Parathyroid adenoma (tissue), 2 donors: ENCODE data around the gene SLC5A5.

Experiments
- H2AFZ ChIP-seq: fragments of 300-600 bp; sonication (generic); one replicate; pipeline ENCODE4 v1.7.0; 2017; ENCODE audit warnings: antibody characterized with exemption, mild to moderate bottlenecking
- H3K27ac ChIP-seq: fragments of 300-600 bp; sonication (generic); one replicate; pipeline ENCODE4 v1.7.0; 2017
- H3K27me3 ChIP-seq: fragments of 300-600 bp; sonication (generic); one replicate; pipeline ENCODE4 v1.7.0; 2017; ENCODE audit warnings: low read length; ENCODE audit not compliant: control insufficient read depth, insufficient read depth
- H3K36me3 ChIP-seq: fragments of 300-600 bp; sonication (generic); one replicate; pipeline ENCODE4 v1.7.0; 2017; ENCODE audit warnings: low read length; ENCODE audit not compliant: control insufficient read depth, insufficient read depth
- H3K4me1 ChIP-seq: fragments of 300-600 bp; sonication (generic); one replicate; pipeline ENCODE4 v1.7.0; 2017; ENCODE audit warnings: control low read depth
- H3K4me2 ChIP-seq: fragments of 300-600 bp; sonication (generic); one replicate; pipeline ENCODE4 v1.7.0; 2017; ENCODE audit warnings: low read length
- H3K4me3 ChIP-seq: fragments of 300-600 bp; sonication (generic); one replicate; pipeline ENCODE4 v1.7.0; 2017; ENCODE audit warnings: low read depth, low read length
- H3K79me2 ChIP-seq: fragments of 300-600 bp; sonication (generic); one replicate; pipeline ENCODE4 v1.7.0; 2017; ENCODE audit warnings: control low read depth
- H3K9ac ChIP-seq: fragments of 300-600 bp; sonication (generic); one replicate; pipeline ENCODE4 v1.7.0; 2017; ENCODE audit warnings: mild to moderate bottlenecking
- H3K9me3 ChIP-seq: fragments of 300-600 bp; sonication (generic); one replicate; pipeline ENCODE4 v1.7.0; 2017; ENCODE audit warnings: low read length; ENCODE audit not compliant: control insufficient read depth
- TF ChIP-seq, protein P1 (sequence below): fragments of 300-600 bp; sonication (generic); IDR thresholded peaks from one replicate; pipeline ENCODE4 v1.7.0; 2017; ENCODE audit warnings: antibody characterized with exemption, mild to moderate bottlenecking
- donor health status: primary hyperparathyroidism.

The SLC5A5 gene

DNA sequence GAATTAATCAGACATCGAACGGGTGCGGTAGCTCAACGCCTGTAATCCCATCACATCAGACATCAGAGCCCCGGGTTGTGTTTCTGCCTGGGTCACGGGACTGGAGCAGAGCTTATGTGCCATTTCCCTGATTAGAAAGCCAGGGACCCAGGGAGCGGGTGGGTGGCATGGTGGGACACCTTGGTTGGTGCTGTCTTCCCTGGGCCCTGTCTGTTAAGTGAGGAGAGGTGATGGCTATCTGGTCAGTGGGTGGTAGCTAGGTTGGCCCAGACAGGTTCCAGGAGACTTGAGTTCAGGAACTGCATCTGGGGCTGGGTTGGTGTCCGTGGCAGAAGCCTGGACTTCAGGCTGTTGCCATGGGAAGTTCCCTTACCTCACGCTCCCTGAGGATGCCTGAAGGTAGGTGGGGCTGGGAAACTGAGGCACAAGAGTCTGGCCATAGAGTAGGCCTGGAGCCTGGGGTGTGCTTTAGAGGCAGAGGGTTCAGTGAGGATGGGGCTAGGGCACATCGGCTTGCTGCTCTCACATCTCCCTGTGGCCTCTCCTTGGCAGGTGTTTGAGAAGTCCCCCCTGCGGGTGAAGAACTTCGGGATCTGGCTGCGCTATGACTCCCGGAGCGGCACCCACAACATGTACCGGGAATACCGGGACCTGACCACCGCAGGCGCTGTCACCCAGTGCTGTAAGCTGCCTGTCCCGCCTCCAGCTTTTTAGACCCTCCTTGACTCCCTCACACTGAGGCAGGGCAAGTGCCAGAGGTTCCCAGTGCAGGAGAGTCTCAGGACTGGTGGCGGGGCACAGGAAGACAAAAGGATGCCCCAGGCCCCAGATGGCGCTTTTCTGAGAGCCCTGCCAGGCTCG is 10.0 kb upstream of the SLC5A5 start:
- Histone ChIP-seq H3K79me2 (peaks cover 18% of the 10 kb centered on the region), H3K4me2 (no peak overlapping the region), H3K4me3 (no peak overlapping the region), H2AFZ (no peak overlapping the region), H3K4me1 (peaks cover 7% of the 10 kb centered on the region), H3K9me3 (no peaks in the 10 kb centered on the region), H3K9ac (no peak overlapping the region), H3K27me3 (no peaks in the 10 kb centered on the region), H3K27ac (no peak overlapping the region), H3K36me3 (no peaks in the 10 kb centered on the region)
- TF ChIP-seq, protein P1, sequence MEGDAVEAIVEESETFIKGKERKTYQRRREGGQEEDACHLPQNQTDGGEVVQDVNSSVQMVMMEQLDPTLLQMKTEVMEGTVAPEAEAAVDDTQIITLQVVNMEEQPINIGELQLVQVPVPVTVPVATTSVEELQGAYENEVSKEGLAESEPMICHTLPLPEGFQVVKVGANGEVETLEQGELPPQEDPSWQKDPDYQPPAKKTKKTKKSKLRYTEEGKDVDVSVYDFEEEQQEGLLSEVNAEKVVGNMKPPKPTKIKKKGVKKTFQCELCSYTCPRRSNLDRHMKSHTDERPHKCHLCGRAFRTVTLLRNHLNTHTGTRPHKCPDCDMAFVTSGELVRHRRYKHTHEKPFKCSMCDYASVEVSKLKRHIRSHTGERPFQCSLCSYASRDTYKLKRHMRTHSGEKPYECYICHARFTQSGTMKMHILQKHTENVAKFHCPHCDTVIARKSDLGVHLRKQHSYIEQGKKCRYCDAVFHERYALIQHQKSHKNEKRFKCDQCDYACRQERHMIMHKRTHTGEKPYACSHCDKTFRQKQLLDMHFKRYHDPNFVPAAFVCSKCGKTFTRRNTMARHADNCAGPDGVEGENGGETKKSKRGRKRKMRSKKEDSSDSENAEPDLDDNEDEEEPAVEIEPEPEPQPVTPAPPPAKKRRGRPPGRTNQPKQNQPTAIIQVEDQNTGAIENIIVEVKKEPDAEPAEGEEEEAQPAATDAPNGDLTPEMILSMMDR, result no peak

DNA sequence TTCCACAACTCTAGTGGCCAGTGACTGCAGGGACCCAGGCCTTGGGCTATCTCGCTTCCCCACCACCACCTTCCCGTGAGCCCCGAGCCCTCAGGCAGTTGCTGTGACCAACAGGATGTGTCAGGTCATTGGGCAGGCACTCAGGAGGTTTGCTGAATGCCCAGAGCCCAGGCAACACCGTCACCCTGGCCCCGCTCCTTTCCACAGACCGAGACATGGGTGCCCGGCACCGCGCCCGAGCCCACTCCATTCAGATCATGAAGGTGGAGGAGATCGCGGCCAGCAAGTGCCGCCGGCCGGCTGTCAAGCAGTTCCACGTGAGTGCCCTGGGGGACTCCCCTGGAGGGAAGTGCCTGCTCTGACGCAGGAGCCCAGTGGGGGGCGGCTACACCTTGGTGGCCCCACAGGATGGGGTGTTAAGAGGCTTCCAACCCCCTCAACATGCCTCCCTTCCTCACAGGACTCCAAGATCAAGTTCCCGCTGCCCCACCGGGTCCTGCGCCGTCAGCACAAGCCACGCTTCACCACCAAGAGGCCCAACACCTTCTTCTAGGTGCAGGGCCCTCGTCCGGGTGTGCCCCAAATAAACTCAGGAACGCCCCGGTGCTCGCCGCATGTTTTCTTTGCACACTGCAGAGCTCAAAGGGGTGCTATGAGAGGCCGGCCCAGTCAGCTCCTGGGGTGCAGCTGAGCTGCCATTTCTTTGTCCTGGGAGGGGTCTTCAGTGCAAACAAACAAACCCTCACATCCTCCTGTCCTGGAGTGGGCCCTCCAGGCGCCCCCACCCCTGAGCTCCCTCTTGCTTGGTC is 8.8 kb upstream of the SLC5A5 start:
- Histone ChIP-seq H3K27me3 (no peaks in the 10 kb centered on the region), H3K9ac (no peak overlapping the region), H3K4me2 (no peak overlapping the region), H3K79me2 (peaks cover 18% of the 10 kb centered on the region), H2AFZ (no peak overlapping the region), H3K27ac (no peak overlapping the region), H3K36me3 (no peaks in the 10 kb centered on the region), H3K4me1 (peaks cover 7% of the 10 kb centered on the region), H3K9me3 (no peaks in the 10 kb centered on the region), H3K4me3 (no peak overlapping the region)
- TF ChIP-seq, protein P1, result no peak

DNA sequence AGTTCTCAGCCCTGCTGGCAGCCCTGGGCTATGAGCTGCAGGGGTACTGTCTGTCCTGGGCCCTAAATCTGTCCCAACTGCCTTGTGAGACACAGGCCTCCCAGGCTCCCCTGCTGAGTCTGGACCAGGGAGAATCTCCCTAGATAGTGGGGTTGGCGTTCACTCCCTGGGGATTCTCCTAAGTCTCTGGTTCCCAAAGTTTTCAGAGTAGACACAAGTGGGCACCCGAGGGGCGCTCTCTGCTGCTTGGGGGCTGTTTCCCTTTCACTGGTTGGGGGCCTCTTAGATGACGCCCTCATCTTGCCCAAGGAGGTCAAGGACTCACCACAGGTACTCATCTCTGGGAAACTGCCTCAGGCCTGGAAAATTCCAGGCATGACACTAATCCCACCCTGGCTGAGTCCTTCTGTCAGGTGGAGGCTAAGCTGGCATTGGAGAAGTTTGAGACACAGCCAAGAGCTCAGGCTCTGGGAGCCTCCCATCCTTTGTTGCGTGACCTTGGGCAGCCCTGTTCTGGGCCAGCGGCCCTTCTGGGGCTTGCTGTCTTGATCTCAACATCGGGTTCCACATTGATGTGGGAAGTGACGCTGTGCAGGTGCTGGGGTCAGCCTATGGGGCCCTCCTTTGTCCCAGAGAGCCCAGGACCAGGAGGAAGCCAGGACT is 8.1 kb upstream of the SLC5A5 start:
- no peaks in the 10 kb centered on the region for H3K9me3 ChIP-seq
- no peaks in the 10 kb centered on the region for H3K27me3 ChIP-seq
- TF ChIP-seq, protein P1, result no peak
- peaks cover 7% of the 10 kb centered on the region for H3K4me1 ChIP-seq
- no peaks in the 10 kb centered on the region for H3K36me3 ChIP-seq
- H3K27ac ChIP-seq, result peak overlapping the region; percentile 7
- no peak overlapping the region for H3K4me3 ChIP-seq
- H3K9ac ChIP-seq, result no peak overlapping the region
- H3K79me2 ChIP-seq, result peaks cover 18% of the 10 kb centered on the region
- no peak overlapping the region for H3K4me2 ChIP-seq
- no peak overlapping the region for H2AFZ ChIP-seq

DNA sequence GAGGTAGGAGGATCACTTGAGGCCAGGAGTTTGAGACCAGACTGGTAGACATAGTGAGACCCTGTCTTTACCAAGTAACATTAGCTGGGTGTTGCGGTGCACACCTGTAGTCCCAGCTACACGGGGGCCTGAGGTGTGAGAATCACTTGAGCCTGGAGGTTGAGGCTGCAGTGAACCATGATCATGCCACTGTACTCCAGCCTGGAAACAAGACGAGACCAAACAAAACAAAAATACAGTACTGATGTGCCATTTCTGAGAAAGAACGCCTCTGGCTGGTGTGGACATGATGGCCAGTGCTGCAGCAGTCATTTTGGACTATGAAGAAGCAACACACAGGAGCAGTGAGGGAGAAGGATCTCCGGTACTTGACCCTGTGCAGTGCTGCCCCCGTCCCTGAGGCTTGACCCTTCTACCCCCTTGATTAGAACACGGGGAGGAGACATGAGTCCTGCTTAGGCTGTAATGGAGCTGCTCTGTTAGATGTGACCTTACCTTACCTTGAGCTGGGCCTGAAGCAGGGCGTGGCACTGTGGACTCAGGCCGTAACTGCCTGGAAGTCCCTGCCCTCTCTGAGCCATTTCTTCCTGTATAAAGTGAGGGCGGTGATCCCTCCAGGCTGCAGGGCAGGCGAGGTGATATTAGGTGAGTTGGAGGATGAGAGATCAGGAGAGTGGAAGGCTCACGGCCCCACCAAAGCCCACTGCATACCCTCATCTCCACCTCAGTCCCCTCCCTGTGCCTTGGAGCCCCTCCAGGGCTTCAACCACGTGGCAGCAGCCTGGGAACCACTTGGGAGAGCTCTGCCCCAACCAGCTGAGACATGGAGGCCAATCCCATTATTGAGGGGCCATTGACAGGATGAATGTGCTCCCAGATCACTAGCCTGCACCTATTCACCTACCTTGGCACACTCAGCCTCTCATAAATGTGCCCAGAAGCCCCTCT is 6.1 kb upstream of the SLC5A5 start:
- H2AFZ ChIP-seq, result no peak overlapping the region
- H3K4me3 ChIP-seq, result no peak overlapping the region
- TF ChIP-seq, protein P1, result no peak
- H3K79me2 ChIP-seq, result peaks cover 8% of the 10 kb centered on the region
- no peaks in the 10 kb centered on the region for H3K36me3 ChIP-seq
- H3K27ac ChIP-seq, result no peak overlapping the region
- H3K9ac ChIP-seq, result no peak overlapping the region
- H3K4me1 ChIP-seq, result peaks cover 7% of the 10 kb centered on the region
- H3K9me3 ChIP-seq, result no peaks in the 10 kb centered on the region
- no peaks in the 10 kb centered on the region for H3K27me3 ChIP-seq
- H3K4me2 ChIP-seq, result no peak overlapping the region
